Stomach (tissue), 9 donors: ENCODE data around the gene MAP1S. TPM values are rescaled to one million over a fixed set of nuclear protein-coding genes. Genes with fewer than 3 reads are reported as not detected.
A peak's percentile ranks its signal among the peaks of the same experiment; 100 is the strongest.

ENCODE experiments used
- DNase-seq, 2 donors: peaks; one replicate each; pipeline versions ENCODE4 v3.0.0 to v3.0.0-alpha.2; 2013 to 2019
- H3K27ac ChIP-seq, 5 donors: fragments of 200-600 bp in 4 of 5; sonication (generic) in 4 of 5; one replicate each; pipeline ENCODE4 v1.5.1; 2013 to 2019; ENCODE audit warnings: mild to moderate bottlenecking in 1 of 5, moderate library complexity in 1 of 5
- H3K27me3 ChIP-seq, 3 donors: fragments of 200-600 bp; sonication (generic); one replicate each; pipeline ENCODE4 v1.5.1; 2017 to 2019; ENCODE audit warnings: mixed run types in 1 of 3
- H3K36me3 ChIP-seq, 4 donors: fragments of 200-600 bp; sonication (generic); 1 replicate in 3 of 4; 2 replicates in 1 of 4; pipeline ENCODE4 v1.5.1; 2016 to 2019
- H3K4me1 ChIP-seq, 4 donors: fragments of 200-600 bp; sonication (generic); one replicate each; pipeline ENCODE4 v1.5.1; 2016 to 2019
- H3K4me3 ChIP-seq, 4 donors: fragments of 200-600 bp; sonication (generic) in 3 of 4; one replicate each; pipeline ENCODE4 v1.5.1; 2016 to 2019; ENCODE audit warnings: mild to moderate bottlenecking in 1 of 4
- H3K9me3 ChIP-seq, 4 donors: fragments of 200-600 bp; sonication (generic); one replicate each; pipeline ENCODE4 v1.5.1; 2016 to 2019
- CTCF ChIP-seq, 7 experiments: fragments of 450-650 bp in 4 of 7; fragments of 200-600 bp in 3 of 7; sonication (generic) in 3 of 7; IDR thresholded peaks; one replicate each; pipeline ENCODE4 v1.5.1; 2016 to 2019; ENCODE audit warnings: antibody characterized with exemption in 7 of 7, control low read depth in 2 of 7, mild to moderate bottlenecking in 1 of 7
- EP300 ChIP-seq: sonication (generic); formaldehyde crosslinking; IDR thresholded peaks from one replicate; pipeline ENCODE4 v1.6.1; 2017; ENCODE audit warnings: antibody characterized with exemption
- POLR2A ChIP-seq, 4 donors: fragments of 450-650 bp; IDR thresholded peaks; one replicate each; pipeline ENCODE4 v1.6.1; 2016; ENCODE audit warnings: antibody characterized with exemption in 4 of 4, control low read depth in 2 of 4, mild to moderate bottlenecking in 1 of 4, moderate library complexity in 1 of 4
- POLR2AphosphoS5 ChIP-seq, 3 donors: sonication (generic); formaldehyde crosslinking; IDR thresholded peaks; one replicate each; pipeline ENCODE4 v1.6.1; 2016; ENCODE audit warnings: antibody characterized with exemption in 3 of 3
- WGBS, 5 donors: extraction: QIAGEN DNeasy Blood & Tissue Kit in 3 of 5; methylation state at CpG; one replicate each; pipeline versions ENCODE4 v1.1.5 to v1.1.7; 2013 to 2018; 5-methylcytosine and 5-hydroxymethylcytosine counted together
- intact Hi-C: fragments of 100-400 bp; cut with DNase I; formaldehyde crosslinking; loops from one replicate; pipeline ENCODE4 v1.15.1; 2023; ENCODE audit warnings: low total_unique reads
- polyA plus RNA-seq, 3 donors: library from polyadenylated mRNA; stranded (reverse); fragments of 200-250 nt; gene quantifications; one replicate each; pipeline ENCODE4 v1.2.3, GENCODE V29; 2013
- total RNA-seq, 5 donors: library from RNA; depleted of rRNA; stranded (reverse); fragments of >200 nt; gene quantifications; one replicate each; pipeline versions ENCODE4 v1.1.0 to v1.2.3, GENCODE V29; 2014 to 2016
- donor health status: healthy with polysubstance abuse.
- donor health status: Bipolar disorder and iron deficiency.
- donor health status: healthy.

MAP1S gene
- total and polyA plus RNA-seq, 8 donors: 8.3 to 193 (median 27.8) TPM

GRCh38 chr19:17719730-17720400, 585 bp downstream of the MAP1S start:
- Histone ChIP-seq H3K4me3 (peak overlapping the region; percentile 88 to 100 (median 94)), H3K4me1 (peaks cover 26 to 64% (median 52%) of the 10 kb centered on the region in 4 donors), H3K27ac (peak overlapping the region; percentile 74 to 90 (median 83)), H3K36me3 (peaks cover 13 to 35% (median 22%) of the 10 kb centered on the region in 4 donors), H3K27me3 (no peaks in the 10 kb centered on the region), H3K9me3 (no peaks in the 10 kb centered on the region)
- 0 to 4% (median 2%) methylated on average over 6 to 38 of the region's 38 CpGs for WGBS, 5 donors
- intact Hi-C loops: no loop called here
- DNase-seq: peak; percentile 67 to 73
- TF ChIP-seq EP300 (no peak), POLR2A (IDR thresholded peaks at IDR 0.05) (no peak)

- H3K27me3 ChIP-seq: no peaks in the 10 kb centered on the region
- peak overlapping the region; percentile 88 to 100 (median 94) for H3K4me3 ChIP-seq
- intact Hi-C loops: no loop called here
- peak in 1 of 2 donors; percentile 35 for DNase-seq
- 7 to 25% (median 16%) methylated on average over 7 of the region's 7 CpGs for WGBS, 5 donors
- peaks cover 18 to 40% (median 28%) of the 10 kb centered on the region in 4 donors for H3K36me3 ChIP-seq
- H3K27ac ChIP-seq: peak overlapping the region; percentile 44 to 90 (median 83)
- H3K9me3 ChIP-seq: no peaks in the 10 kb centered on the region
- peaks cover 26 to 64% (median 52%) of the 10 kb centered on the region in 4 donors for H3K4me1 ChIP-seq
- TF ChIP-seq EP300 (no peak), POLR2AphosphoS5 (IDR thresholded peaks at IDR 0.05) (no peak), CTCF (IDR thresholded peaks at IDR 0.05) (no peak), POLR2A (IDR thresholded peaks at IDR 0.05) (no peak)
These were observed 1.2 kb downstream of the MAP1S start for GRCh38 chr19:17720440-17720839.

- no peaks in the 10 kb centered on the region for H3K9me3 ChIP-seq
- DNase-seq: no peak
- no peaks in the 10 kb centered on the region for H3K27me3 ChIP-seq
- H3K4me1 ChIP-seq: peaks cover 26 to 64% (median 52%) of the 10 kb centered on the region in 4 donors
- 67 to 74% (median 69%) methylated on average over 12 of the region's 12 CpGs for WGBS, 5 donors
- peaks cover 25 to 48% (median 35%) of the 10 kb centered on the region in 4 donors for H3K36me3 ChIP-seq
- intact Hi-C loops: no loop called here
- no peak for TF ChIP-seq EP300
- TF ChIP-seq POLR2AphosphoS5 (IDR thresholded peaks at IDR 0.05): no peak
- TF ChIP-seq CTCF (IDR thresholded peaks at IDR 0.05): no peak
- no peak for TF ChIP-seq POLR2A (IDR thresholded peaks at IDR 0.05)
- peak overlapping the region in 3 of 4 donors; percentile 88 to 100 (median 97) for H3K4me3 ChIP-seq
- H3K27ac ChIP-seq: peak overlapping the region in 4 of 5 donors; percentile 44 to 90 (median 64)
These were observed 1.9 kb downstream of the MAP1S start for GRCh38 chr19:17721111-17721628.

GRCh38 chr19:17721821-17722220, 2.5 kb downstream of the MAP1S start:
- TF ChIP-seq EP300 (no peak), CTCF (IDR thresholded peaks at IDR 0.05) (no peak), POLR2AphosphoS5 (IDR thresholded peaks at IDR 0.05) (no peak), POLR2A (IDR thresholded peaks at IDR 0.05) (no peak)
- peak overlapping the region in 3 of 5 donors; percentile 44 to 90 (median 83) for H3K27ac ChIP-seq
- H3K27me3 ChIP-seq: no peaks in the 10 kb centered on the region
- intact Hi-C loops: no loop called here
- peak overlapping the region in 2 of 4 donors; percentile 97 to 100 for H3K4me3 ChIP-seq
- 48 to 66% (median 63%) methylated on average over 4 to 8 of the region's 8 CpGs for WGBS, 5 donors
- DNase-seq: peak in 1 of 2 donors; percentile 36
- peaks cover 26 to 62% (median 53%) of the 10 kb centered on the region in 4 donors for H3K4me1 ChIP-seq
- H3K9me3 ChIP-seq: no peaks in the 10 kb centered on the region
- peaks cover 31 to 54% (median 42%) of the 10 kb centered on the region in 4 donors for H3K36me3 ChIP-seq
